NCI-H226 (cell line): Measurements from ENCODE around the gene FHOD1.

Experiments
- DNase-seq: peaks from one replicate; pipeline ENCODE4 v3.0.0-alpha.2; 2015

The FHOD1 gene

GRCh38 chr16:67248401-67249177 lies 1.3 kb upstream of the FHOD1 start, which contains the start of gene SLC9A5:
TSS of gene SLC9A5 (plus strand) at chr16:67248979. CDS start at chr16:67249015, 36 bp downstream.
- no peak for DNase-seq

DNA sequence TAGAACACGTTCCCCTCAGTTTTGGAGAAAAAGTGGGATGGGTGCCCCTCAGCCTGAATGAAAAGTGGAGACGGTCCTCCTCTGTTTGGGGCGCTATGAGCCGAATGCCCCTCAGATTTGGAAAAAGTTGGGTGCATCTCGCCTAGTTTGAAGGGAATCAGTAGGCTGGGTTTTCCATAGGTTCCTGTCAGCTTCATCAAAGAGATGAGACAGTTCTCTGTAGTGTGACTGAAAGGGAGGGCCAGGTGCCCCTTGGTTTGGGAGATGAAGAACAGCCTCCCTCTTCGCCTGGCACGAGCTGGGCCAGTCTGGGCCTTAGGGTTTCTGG lies 756 bp upstream of the FHOD1 start:
- no peak for DNase-seq

GRCh38 chr16:67246756-67247191 lies 507 bp downstream of the FHOD1 start:
- no peak for DNase-seq

DNA sequence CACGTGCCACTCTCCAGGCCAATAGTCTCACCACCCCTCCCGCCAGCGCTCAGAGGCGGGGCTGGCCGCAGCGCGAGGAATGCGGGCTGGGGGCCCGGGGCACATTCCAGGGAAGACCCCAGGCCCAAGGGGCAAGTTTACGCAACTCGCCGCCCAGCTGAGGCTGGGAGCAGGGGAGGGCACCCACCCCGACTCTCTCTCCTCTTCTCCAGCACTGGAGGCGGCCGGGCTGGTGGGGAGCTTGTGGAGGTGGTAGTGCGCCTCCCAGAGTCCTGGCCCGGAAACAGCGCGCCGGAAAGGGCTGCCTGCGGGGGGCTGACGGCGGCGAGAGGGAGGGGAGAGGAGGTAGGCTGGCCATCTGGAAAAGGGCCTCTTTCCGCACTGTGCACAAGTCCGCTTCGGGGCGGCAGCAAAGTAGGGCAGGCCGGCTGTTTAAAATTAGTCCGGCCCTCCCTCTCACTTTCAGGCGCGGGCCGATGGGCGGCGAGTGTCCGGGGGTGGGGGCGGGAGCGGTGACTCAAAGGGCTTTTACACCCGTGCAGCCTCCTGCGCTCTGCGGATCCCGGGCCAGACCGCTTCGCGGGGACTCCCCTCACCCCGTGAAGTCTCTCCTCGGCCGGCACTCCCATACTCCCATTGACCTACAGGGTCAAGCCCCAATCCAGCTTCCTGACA lies 1.1 kb downstream of the FHOD1 start:
- DNase-seq = peak; percentile 87

DNA sequence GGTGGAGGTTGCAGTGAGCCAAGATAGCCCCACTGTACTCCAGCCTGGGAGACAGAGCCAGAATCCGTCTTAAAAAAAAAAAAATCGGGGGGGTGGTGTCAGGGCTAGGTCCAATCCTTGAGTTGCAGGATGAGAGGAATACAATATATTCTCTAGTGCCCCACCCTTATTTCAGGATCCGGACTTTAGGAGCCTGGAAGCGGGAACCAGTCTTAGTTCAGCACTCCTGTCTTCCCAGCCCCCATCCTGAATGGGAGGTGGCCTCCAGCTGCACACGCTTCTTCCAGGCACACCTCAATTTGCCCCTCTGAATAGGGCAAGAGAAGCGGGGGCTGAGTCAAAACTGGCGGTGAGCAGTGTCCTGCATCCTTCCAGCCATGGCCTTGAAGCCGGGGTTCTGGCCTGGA lies 1.6 kb downstream of the FHOD1 start:
- DNase-seq = no peak

GRCh38 chr16:67245186-67245585 lies 2.1 kb downstream of the FHOD1 start:
- no peak for DNase-seq

GRCh38 chr16:67244387-67245185 lies 2.7 kb downstream of the FHOD1 start:
- DNase-seq = peak; percentile 94

DNA sequence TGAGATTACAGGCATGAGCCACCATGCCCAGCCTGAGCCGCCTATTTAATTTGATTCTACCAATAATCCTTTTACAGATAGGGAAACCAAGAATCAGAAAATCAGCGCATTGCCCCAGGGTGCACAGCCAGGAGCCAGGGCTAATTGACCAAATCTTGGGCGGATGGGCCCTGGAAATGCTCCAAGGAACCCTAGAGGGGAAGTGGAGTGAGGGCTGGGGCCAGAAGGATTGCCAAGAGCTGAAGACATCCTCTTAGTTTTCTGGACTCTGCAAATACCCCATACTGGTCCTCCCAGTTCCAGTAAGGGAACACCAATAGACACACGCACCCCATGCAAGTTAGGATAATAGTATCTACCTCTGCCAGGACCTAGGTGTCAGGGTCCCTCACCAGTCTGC lies 3.8 kb downstream of the FHOD1 start:
- DNase-seq = no peak

GRCh38 chr16:67242138-67242730 lies 5.0 kb downstream of the FHOD1 start:
- DNase-seq = no peak

- peak; percentile 83 for DNase-seq
Measured at GRCh38 chr16:67241008-67241900, 6.0 kb downstream of the FHOD1 start.

- no peak for DNase-seq
Measured at GRCh38 chr16:67240506-67240905, 6.8 kb downstream of the FHOD1 start.

DNA sequence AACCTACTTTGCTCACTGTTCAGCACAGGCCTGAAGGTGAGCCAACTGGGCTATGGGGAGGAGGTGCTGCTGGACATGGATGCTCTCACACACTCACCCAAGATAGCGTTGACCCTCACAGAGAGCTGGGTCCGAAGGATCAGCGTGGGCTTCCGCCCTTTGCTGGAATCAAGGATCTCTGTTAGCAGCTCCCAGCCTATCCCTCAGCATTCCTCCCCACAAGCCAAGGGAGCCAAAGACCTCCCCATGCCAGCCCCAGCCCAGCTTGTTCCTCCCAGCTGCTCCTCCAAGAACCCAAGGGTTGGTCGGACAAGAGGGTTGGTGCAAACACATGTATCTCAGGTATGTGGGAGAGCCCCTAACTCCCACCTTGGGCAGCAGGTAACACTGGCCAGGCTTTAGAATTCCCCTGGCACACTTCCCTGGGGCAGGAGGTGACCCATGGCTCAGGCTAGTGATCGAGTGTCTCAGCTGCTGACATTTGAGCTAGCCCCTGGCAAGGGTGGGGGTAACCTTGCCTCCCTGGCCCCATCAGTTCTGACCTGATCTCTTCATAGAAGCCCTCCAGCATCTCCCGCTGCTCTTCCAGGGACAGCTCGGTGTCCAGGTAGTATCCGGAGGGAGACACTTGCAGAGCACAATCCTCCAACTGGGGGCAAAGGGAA lies 8.3 kb downstream of the FHOD1 start:
- DNase-seq = no peak

- DNase-seq = no peak
Measured at GRCh38 chr16:67238278-67238575, 9.1 kb downstream of the FHOD1 start.

- no peak for DNase-seq
Measured at GRCh38 chr16:67237396-67238277, 9.6 kb downstream of the FHOD1 start.

DNA sequence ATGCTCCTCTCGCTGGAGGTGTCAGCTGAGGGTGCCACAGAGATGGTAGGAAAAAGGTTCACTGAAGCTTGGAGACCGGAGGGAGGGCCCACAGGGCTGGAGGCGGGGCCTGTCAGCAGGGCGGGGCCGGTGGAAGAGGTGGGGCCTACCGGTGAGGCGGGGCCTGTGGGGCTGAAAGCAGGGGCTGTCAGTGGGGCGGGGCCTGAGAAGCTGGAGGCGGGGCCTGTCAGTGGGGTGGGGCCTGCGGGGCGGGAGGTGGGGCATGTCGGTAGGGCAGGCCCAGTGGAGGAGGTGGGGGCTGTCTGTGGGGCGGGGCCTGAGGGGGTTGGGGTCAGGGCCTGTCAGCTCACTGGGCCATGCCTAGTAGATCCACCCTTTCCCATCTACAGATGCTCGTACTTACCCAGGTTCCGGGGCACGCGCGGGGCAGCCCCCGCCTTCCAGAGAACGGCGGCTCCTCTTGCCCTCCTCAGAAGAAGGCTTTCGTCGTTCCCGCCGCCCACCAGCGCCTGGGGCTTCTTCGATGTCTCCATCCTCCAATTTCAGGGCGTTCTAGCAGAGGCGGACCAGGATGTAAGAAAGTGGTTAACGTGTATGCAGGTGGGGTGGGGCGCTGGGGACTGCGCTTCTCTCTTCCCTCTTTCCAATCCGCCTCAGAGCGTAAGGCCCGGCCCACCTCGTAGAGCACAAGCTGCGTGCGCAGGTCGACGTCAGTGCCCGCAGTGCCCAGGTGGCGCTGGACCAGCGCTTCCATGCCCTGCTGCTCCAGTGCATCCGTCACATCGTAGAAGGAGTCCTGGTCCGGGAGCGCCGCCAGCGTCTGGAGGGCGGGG lies 10.5 kb downstream of the FHOD1 start:
- peak; percentile 37 for DNase-seq

GRCh38 chr16:67235816-67236562 lies 11.3 kb downstream of the FHOD1 start:
- no peak for DNase-seq

DNA sequence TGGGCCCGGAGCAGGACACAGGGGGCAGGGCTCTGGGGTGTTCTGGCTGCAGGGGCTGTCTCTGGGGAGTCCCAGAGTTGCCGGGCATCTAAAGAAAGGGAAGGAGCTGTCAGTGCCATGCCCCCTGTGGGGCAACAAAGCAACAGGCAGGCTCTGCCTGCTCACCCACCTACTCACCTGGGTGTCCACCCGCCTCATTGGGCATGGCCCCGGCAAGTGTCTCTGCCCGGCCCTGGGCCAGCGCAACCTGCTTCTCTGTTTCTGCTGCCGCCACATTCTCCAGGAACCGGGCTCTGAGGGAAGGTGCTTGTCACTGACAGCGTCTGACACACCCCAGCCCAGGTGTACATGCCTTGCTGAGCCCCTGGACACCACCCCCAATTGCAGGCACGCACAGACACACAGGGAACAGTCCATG lies 13.1 kb downstream of the FHOD1 start:
- DNase-seq = no peak

DNA sequence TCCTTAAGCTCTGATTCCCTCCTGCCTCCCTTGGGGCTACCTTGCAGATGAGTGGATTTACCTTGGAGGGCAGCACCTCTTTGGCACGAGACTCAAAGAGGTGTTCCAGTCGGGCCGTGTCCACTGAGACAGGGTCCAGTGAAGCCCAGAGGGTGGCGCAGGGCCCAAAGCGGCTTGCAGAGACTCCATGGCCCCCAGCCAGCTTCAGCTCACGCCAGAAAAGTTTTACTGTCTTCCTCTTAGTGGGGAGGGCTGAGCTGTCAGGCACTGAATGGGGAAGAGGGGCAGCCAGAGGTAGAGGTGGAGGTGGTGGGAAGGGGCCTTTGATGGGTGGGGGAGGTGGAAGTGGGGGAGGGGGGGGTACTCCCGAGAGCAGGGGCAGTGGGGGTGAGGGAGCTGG lies 13.7 kb downstream of the FHOD1 start:
- no peak for DNase-seq
